NT2/D1 (cell line): ENCODE data around the gene TNFAIP2.

ENCODE experiments used
- SUZ12 ChIP-seq: IDR thresholded peaks from 2 replicates; pipeline ENCODE4 v1.6.1; 2011; ENCODE audit not compliant: insufficient read length, insufficient read depth; ENCODE audit errors: extremely low read depth
- YY1 ChIP-seq: IDR thresholded peaks from 2 replicates; pipeline ENCODE4 v1.6.1; 2011; ENCODE audit not compliant: insufficient read length, insufficient read depth
- ZNF274 ChIP-seq: IDR thresholded peaks from 2 replicates; pipeline ENCODE4 v1.6.1; 2011; ENCODE audit warnings: mild to moderate bottlenecking, low read depth, low read length

DNA sequence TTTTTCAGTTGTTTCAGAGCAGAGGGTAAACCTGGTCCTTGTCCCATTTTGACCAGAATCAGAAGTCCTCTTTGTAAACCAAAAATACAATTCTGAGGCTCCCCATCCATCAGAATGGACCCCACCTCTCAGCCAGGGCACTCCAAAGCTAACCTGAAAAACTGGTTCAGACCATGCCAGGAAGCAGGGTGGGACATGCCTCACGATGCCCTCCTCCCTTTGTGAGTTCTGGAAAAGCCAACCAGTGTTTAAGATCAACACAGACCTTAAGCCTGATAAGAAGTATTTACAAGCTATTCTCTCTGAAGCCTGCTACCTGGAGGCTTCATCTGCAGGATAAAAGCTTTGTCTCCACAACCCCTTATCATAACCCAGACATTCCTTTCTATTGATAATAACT is 35.4 kb downstream of the TNFAIP2 start:
- TF ChIP-seq YY1 (no peak), ZNF274 (no peak), SUZ12 (no peak)
